WTC11 (cell line): ENCODE measurements around the gene STARD5. TPM values are rescaled to one million over a fixed set of nuclear protein-coding genes. Genes with fewer than 3 reads are reported as not detected.

Experiments
- ATAC-seq: fragments of 200-7000 bp; cut with Tn5 transposase; 2 replicates; pipeline ENCODE4 v1.10.0; 2021; ENCODE audit warnings: mild to moderate bottlenecking, moderate library complexity
- CTCF ChIA-PET: fragments of 300-600 bp; sonication (Branson Sonifier 250); formaldehyde crosslinking; loops from one replicate; lab custom pipeline; 2021; ENCODE audit warnings: antibody characterized with exemption; lab: Charles Lee
- POLR2A ChIA-PET: fragments of 350-600 bp; sonication (Branson Sonifier 250); formaldehyde crosslinking; loops from one replicate; lab custom pipeline; 2021; ENCODE audit warnings: antibody characterized with exemption; lab: Charles Lee
- DNase-seq: peaks from one replicate; pipeline ENCODE4 v3.0.0; 2021; ENCODE audit warnings: low spot score
- H3K27ac Mint-ChIP-seq: 2 replicates; pipeline ENCODE4 v1.8.0; 2021; ENCODE audit warnings: mixed read lengths
- H3K27me3 Mint-ChIP-seq: 2 replicates; pipeline ENCODE4 v1.8.0; 2021; ENCODE audit warnings: low read depth, mild to moderate bottlenecking, moderate library complexity, mixed read lengths
- H3K36me3 Mint-ChIP-seq: 2 replicates; pipeline ENCODE4 v1.8.0; 2021; ENCODE audit warnings: mixed read lengths
- H3K4me1 Mint-ChIP-seq: 2 replicates; pipeline ENCODE4 v1.8.0; 2022; ENCODE audit warnings: mixed read lengths
- H3K4me3 Mint-ChIP-seq: 2 replicates; pipeline ENCODE4 v1.8.0; 2021; ENCODE audit warnings: mild to moderate bottlenecking, moderate library complexity, mixed read lengths
- H3K9me3 Mint-ChIP-seq: 2 replicates; pipeline ENCODE4 v1.8.0; 2021; ENCODE audit warnings: mixed read lengths
- CREM ChIP-seq: sonication (generic); formaldehyde crosslinking; IDR thresholded peaks from 2 replicates; pipeline ENCODE4 v1.8.1; 2022; ENCODE audit warnings: mild to moderate bottlenecking, missing genetic modification reagents, moderate library complexity
- HMGA2 ChIP-seq: fragments of 250-450 bp; sonication (Bioruptor Pico); IDR thresholded peaks from 2 replicates; pipeline ENCODE4 v1.4.0; 2021; ENCODE audit warnings: mild to moderate bottlenecking, moderate library complexity
- KAT7 ChIP-seq: sonication (generic); formaldehyde crosslinking; IDR thresholded peaks from 2 replicates; pipeline ENCODE4 v1.8.1; 2023; ENCODE audit warnings: missing genetic modification reagents, mild to moderate bottlenecking, borderline replicate concordance
- NFYB ChIP-seq: sonication (generic); formaldehyde crosslinking; conservative IDR thresholded peaks from 2 replicates; pipeline ENCODE4 v1.8.0; 2022; ENCODE audit warnings: low read depth, missing genetic modification reagents
- NR3C1 ChIP-seq: sonication (generic); formaldehyde crosslinking; conservative IDR thresholded peaks from 2 replicates; pipeline ENCODE4 v1.8.1; 2023; ENCODE audit warnings: low read depth, mild to moderate bottlenecking, missing genetic modification reagents
- RELA ChIP-seq: sonication (generic); formaldehyde crosslinking; IDR thresholded peaks from 2 replicates; pipeline ENCODE4 v1.8.1; 2022; ENCODE audit warnings: missing genetic modification reagents, mild to moderate bottlenecking, borderline replicate concordance
- RORB ChIP-seq: fragments of 250-450 bp; sonication (Bioruptor Pico); IDR thresholded peaks from 2 replicates; pipeline ENCODE4 v1.9.0; 2021; ENCODE audit warnings: mild to moderate bottlenecking
- SOX15 ChIP-seq: fragments of 250-450 bp; sonication (Bioruptor Pico); IDR thresholded peaks from 2 replicates; pipeline ENCODE4 v1.9.0; 2021; ENCODE audit warnings: mild to moderate bottlenecking
- total RNA-seq: library from RNA; stranded (reverse); gene quantifications from 3 replicates; pipeline ENCODE4 v1.2.3, GENCODE V29; 2021
- TF ChIP-seq, protein P1 (sequence below): sonication (generic); formaldehyde crosslinking; IDR thresholded peaks from 2 replicates; pipeline ENCODE4 v1.8.1; 2023; ENCODE audit warnings: mild to moderate bottlenecking, missing genetic modification reagents
- TF ChIP-seq, protein P2 (sequence below): sonication (generic); formaldehyde crosslinking; conservative IDR thresholded peaks from 2 replicates; pipeline ENCODE4 v1.8.1; 2023; ENCODE audit warnings: mild to moderate bottlenecking, low read depth, missing genetic modification reagents, moderate library complexity
- TF ChIP-seq, protein P3 (sequence below): sonication (generic); formaldehyde crosslinking; IDR thresholded peaks from 2 replicates; pipeline ENCODE4 v1.8.0; 2022; ENCODE audit warnings: missing genetic modification reagents
- TF ChIP-seq, protein P4 (sequence below): sonication (generic); formaldehyde crosslinking; IDR thresholded peaks from 2 replicates; pipeline ENCODE4 v1.8.0; 2023; ENCODE audit warnings: mild to moderate bottlenecking, missing genetic modification reagents
- TF ChIP-seq, protein P5 (sequence below): fragments of 250-450 bp; sonication (Bioruptor Pico); IDR thresholded peaks from 2 replicates; pipeline ENCODE4 v1.9.0; 2021; ENCODE audit warnings: mild to moderate bottlenecking, borderline replicate concordance
- TF ChIP-seq, protein P6 (sequence below): sonication (generic); formaldehyde crosslinking; IDR thresholded peaks from 2 replicates; pipeline ENCODE4 v1.8.1; 2023; ENCODE audit warnings: mild to moderate bottlenecking, missing genetic modification reagents

The STARD5 gene
- total RNA-seq, 1 experiment from 2014 or later: 6.8 TPM

DNA sequence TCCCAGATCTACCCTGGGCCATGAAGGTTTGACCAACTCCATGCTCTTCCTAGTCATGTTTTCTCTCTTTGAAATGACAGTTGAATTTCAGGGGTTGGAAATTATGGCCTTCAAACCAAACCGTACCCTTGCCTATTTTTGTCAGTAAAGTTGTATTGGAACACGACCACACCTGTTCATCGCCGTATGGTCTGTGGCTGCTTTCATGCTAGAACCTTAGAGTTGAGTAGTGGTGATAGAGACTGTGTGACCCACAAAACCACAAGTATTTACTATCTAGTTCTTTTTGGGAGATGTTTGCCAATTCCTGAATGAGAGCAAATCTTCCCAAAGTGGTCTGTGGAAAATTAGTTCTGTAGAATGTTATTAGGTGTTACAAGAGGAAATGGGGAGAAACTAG lies 24.0 kb upstream of the STARD5 start:
- Mint-ChIP-seq H3K4me3 (no peak overlapping the region), H3K27me3 (no peaks in the 10 kb centered on the region), H3K36me3 (no peaks in the 10 kb centered on the region), H3K27ac (no peak overlapping the region), H3K9me3 (0 out of 2 replicates have a peak, but pooled peaks cover 3% of the 10 kb centered on the region), H3K4me1 (0 out of 2 replicates have a peak, but pooled peaks cover 7% of the 10 kb centered on the region)
- DNase-seq (no peak), ATAC-seq (no peak)
- TF ChIP-seq RELA (CRISPR knock-in tag) (no peak), NFYB (no peak), CREM (no peak), NR3C1 (CRISPR knock-in tag) (no peak), RORB (CRISPR knock-in tag) (no peak), KAT7 (CRISPR knock-in tag) (no peak), SOX15 (no peak), HMGA2 (CRISPR knock-in tag) (no peak)
- TF ChIP-seq, protein P1, sequence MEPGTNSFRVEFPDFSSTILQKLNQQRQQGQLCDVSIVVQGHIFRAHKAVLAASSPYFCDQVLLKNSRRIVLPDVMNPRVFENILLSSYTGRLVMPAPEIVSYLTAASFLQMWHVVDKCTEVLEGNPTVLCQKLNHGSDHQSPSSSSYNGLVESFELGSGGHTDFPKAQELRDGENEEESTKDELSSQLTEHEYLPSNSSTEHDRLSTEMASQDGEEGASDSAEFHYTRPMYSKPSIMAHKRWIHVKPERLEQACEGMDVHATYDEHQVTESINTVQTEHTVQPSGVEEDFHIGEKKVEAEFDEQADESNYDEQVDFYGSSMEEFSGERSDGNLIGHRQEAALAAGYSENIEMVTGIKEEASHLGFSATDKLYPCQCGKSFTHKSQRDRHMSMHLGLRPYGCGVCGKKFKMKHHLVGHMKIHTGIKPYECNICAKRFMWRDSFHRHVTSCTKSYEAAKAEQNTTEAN: no peak
- TF ChIP-seq, protein P2, sequence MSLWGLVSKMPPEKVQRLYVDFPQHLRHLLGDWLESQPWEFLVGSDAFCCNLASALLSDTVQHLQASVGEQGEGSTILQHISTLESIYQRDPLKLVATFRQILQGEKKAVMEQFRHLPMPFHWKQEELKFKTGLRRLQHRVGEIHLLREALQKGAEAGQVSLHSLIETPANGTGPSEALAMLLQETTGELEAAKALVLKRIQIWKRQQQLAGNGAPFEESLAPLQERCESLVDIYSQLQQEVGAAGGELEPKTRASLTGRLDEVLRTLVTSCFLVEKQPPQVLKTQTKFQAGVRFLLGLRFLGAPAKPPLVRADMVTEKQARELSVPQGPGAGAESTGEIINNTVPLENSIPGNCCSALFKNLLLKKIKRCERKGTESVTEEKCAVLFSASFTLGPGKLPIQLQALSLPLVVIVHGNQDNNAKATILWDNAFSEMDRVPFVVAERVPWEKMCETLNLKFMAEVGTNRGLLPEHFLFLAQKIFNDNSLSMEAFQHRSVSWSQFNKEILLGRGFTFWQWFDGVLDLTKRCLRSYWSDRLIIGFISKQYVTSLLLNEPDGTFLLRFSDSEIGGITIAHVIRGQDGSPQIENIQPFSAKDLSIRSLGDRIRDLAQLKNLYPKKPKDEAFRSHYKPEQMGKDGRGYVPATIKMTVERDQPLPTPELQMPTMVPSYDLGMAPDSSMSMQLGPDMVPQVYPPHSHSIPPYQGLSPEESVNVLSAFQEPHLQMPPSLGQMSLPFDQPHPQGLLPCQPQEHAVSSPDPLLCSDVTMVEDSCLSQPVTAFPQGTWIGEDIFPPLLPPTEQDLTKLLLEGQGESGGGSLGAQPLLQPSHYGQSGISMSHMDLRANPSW (CRISPR knock-in tag): no peak
- TF ChIP-seq, protein P3, sequence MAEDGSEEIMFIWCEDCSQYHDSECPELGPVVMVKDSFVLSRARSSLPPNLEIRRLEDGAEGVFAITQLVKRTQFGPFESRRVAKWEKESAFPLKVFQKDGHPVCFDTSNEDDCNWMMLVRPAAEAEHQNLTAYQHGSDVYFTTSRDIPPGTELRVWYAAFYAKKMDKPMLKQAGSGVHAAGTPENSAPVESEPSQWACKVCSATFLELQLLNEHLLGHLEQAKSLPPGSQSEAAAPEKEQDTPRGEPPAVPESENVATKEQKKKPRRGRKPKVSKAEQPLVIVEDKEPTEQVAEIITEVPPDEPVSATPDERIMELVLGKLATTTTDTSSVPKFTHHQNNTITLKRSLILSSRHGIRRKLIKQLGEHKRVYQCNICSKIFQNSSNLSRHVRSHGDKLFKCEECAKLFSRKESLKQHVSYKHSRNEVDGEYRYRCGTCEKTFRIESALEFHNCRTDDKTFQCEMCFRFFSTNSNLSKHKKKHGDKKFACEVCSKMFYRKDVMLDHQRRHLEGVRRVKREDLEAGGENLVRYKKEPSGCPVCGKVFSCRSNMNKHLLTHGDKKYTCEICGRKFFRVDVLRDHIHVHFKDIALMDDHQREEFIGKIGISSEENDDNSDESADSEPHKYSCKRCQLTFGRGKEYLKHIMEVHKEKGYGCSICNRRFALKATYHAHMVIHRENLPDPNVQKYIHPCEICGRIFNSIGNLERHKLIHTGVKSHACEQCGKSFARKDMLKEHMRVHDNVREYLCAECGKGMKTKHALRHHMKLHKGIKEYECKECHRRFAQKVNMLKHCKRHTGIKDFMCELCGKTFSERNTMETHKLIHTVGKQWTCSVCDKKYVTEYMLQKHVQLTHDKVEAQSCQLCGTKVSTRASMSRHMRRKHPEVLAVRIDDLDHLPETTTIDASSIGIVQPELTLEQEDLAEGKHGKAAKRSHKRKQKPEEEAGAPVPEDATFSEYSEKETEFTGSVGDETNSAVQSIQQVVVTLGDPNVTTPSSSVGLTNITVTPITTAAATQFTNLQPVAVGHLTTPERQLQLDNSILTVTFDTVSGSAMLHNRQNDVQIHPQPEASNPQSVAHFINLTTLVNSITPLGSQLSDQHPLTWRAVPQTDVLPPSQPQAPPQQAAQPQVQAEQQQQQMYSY (CRISPR knock-in tag): no peak
- TF ChIP-seq, protein P4, sequence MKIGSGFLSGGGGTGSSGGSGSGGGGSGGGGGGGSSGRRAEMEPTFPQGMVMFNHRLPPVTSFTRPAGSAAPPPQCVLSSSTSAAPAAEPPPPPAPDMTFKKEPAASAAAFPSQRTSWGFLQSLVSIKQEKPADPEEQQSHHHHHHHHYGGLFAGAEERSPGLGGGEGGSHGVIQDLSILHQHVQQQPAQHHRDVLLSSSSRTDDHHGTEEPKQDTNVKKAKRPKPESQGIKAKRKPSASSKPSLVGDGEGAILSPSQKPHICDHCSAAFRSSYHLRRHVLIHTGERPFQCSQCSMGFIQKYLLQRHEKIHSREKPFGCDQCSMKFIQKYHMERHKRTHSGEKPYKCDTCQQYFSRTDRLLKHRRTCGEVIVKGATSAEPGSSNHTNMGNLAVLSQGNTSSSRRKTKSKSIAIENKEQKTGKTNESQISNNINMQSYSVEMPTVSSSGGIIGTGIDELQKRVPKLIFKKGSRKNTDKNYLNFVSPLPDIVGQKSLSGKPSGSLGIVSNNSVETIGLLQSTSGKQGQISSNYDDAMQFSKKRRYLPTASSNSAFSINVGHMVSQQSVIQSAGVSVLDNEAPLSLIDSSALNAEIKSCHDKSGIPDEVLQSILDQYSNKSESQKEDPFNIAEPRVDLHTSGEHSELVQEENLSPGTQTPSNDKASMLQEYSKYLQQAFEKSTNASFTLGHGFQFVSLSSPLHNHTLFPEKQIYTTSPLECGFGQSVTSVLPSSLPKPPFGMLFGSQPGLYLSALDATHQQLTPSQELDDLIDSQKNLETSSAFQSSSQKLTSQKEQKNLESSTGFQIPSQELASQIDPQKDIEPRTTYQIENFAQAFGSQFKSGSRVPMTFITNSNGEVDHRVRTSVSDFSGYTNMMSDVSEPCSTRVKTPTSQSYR: no peak
- TF ChIP-seq, protein P5, sequence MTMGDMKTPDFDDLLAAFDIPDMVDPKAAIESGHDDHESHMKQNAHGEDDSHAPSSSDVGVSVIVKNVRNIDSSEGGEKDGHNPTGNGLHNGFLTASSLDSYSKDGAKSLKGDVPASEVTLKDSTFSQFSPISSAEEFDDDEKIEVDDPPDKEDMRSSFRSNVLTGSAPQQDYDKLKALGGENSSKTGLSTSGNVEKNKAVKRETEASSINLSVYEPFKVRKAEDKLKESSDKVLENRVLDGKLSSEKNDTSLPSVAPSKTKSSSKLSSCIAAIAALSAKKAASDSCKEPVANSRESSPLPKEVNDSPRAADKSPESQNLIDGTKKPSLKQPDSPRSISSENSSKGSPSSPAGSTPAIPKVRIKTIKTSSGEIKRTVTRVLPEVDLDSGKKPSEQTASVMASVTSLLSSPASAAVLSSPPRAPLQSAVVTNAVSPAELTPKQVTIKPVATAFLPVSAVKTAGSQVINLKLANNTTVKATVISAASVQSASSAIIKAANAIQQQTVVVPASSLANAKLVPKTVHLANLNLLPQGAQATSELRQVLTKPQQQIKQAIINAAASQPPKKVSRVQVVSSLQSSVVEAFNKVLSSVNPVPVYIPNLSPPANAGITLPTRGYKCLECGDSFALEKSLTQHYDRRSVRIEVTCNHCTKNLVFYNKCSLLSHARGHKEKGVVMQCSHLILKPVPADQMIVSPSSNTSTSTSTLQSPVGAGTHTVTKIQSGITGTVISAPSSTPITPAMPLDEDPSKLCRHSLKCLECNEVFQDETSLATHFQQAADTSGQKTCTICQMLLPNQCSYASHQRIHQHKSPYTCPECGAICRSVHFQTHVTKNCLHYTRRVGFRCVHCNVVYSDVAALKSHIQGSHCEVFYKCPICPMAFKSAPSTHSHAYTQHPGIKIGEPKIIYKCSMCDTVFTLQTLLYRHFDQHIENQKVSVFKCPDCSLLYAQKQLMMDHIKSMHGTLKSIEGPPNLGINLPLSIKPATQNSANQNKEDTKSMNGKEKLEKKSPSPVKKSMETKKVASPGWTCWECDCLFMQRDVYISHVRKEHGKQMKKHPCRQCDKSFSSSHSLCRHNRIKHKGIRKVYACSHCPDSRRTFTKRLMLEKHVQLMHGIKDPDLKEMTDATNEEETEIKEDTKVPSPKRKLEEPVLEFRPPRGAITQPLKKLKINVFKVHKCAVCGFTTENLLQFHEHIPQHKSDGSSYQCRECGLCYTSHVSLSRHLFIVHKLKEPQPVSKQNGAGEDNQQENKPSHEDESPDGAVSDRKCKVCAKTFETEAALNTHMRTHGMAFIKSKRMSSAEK: no peak
- TF ChIP-seq, protein P6, sequence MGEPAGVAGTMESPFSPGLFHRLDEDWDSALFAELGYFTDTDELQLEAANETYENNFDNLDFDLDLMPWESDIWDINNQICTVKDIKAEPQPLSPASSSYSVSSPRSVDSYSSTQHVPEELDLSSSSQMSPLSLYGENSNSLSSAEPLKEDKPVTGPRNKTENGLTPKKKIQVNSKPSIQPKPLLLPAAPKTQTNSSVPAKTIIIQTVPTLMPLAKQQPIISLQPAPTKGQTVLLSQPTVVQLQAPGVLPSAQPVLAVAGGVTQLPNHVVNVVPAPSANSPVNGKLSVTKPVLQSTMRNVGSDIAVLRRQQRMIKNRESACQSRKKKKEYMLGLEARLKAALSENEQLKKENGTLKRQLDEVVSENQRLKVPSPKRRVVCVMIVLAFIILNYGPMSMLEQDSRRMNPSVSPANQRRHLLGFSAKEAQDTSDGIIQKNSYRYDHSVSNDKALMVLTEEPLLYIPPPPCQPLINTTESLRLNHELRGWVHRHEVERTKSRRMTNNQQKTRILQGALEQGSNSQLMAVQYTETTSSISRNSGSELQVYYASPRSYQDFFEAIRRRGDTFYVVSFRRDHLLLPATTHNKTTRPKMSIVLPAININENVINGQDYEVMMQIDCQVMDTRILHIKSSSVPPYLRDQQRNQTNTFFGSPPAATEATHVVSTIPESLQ: no peak
- CTCF ChIA-PET: no interaction called here
- POLR2A ChIA-PET: no interaction called here
